ENCODE data around the gene FUT3.

DNA sequence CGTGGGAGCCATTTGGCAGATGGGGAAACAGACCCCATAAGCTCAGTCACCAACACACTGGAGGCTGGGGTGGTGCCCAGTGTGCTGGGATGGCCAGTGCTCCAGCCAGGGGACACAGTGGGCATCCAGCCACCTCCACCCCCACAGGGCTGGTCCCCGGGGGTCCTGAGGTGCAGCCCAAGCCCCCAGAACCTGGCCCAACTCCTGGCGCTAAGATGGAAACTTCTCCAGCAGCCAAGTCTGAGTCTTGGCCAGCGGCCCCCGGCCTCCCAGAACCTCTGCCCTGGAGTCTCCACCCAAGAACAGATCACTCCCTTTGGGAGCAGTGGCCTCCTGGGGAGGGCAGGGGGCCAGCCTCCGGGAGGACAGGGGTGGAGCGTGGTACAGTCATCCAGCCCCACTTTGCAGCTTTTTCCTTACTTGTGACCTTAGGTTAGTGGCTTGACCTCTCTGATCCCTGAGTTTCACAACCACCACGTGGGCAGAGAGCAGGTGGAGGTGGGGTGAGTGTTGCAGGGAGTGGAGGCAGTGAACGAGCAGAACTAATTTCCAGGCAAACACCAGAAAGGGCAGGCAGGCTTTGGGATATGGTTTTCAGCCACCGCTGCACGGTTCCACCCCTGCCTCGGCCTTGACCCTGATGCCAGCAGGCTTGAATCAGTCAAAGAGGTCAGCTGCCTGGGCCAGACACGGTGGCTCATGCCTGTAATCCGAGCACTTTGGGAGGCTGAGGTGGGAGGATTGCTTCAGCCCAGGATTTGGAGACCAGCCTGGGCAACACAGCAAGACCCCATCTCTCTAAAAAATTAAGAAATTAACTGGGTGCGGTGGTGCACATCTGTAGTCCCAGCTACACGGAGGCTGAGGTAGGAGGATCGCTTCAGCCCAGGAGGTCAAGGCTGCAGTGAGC, 50.6 kb downstream of the FUT3 start:
- TF ChIP-seq, protein P1, sequence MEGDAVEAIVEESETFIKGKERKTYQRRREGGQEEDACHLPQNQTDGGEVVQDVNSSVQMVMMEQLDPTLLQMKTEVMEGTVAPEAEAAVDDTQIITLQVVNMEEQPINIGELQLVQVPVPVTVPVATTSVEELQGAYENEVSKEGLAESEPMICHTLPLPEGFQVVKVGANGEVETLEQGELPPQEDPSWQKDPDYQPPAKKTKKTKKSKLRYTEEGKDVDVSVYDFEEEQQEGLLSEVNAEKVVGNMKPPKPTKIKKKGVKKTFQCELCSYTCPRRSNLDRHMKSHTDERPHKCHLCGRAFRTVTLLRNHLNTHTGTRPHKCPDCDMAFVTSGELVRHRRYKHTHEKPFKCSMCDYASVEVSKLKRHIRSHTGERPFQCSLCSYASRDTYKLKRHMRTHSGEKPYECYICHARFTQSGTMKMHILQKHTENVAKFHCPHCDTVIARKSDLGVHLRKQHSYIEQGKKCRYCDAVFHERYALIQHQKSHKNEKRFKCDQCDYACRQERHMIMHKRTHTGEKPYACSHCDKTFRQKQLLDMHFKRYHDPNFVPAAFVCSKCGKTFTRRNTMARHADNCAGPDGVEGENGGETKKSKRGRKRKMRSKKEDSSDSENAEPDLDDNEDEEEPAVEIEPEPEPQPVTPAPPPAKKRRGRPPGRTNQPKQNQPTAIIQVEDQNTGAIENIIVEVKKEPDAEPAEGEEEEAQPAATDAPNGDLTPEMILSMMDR (IDR thresholded peaks at IDR 0.05): no peak
- TF ChIP-seq, protein P2, sequence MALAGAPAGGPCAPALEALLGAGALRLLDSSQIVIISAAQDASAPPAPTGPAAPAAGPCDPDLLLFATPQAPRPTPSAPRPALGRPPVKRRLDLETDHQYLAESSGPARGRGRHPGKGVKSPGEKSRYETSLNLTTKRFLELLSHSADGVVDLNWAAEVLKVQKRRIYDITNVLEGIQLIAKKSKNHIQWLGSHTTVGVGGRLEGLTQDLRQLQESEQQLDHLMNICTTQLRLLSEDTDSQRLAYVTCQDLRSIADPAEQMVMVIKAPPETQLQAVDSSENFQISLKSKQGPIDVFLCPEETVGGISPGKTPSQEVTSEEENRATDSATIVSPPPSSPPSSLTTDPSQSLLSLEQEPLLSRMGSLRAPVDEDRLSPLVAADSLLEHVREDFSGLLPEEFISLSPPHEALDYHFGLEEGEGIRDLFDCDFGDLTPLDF (CRISPR knock-in tag; IDR thresholded peaks at IDR 0.05): no peak
- no peak for TF ChIP-seq TEAD4 (CRISPR knock-in tag; IDR thresholded peaks at IDR 0.05)
- 0 out of 2 replicates have a peak, but pooled peaks have one; percentile 15 for TF ChIP-seq GTF2I (CRISPR knock-in tag; conservative IDR thresholded peaks at IDR 0.05)
- no peak for TF ChIP-seq TEAD1 (CRISPR knock-in tag; IDR thresholded peaks at IDR 0.05)
- TF ChIP-seq, protein P3, sequence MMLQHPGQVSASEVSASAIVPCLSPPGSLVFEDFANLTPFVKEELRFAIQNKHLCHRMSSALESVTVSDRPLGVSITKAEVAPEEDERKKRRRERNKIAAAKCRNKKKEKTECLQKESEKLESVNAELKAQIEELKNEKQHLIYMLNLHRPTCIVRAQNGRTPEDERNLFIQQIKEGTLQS (CRISPR knock-in tag; conservative IDR thresholded peaks at IDR 0.05): no peak
- TF ChIP-seq, protein P4, sequence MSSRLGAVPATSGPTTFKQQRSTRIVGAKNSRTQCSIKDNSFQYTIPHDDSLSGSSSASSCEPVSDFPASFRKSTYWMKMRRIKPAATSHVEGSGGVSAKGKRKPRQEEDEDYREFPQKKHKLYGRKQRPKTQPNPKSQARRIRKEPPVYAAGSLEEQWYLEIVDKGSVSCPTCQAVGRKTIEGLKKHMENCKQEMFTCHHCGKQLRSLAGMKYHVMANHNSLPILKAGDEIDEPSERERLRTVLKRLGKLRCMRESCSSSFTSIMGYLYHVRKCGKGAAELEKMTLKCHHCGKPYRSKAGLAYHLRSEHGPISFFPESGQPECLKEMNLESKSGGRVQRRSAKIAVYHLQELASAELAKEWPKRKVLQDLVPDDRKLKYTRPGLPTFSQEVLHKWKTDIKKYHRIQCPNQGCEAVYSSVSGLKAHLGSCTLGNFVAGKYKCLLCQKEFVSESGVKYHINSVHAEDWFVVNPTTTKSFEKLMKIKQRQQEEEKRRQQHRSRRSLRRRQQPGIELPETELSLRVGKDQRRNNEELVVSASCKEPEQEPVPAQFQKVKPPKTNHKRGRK (CRISPR knock-in tag; IDR thresholded peaks at IDR 0.05; ENCODE audit: borderline replicate concordance): no peak
- TF ChIP-seq, protein P5, sequence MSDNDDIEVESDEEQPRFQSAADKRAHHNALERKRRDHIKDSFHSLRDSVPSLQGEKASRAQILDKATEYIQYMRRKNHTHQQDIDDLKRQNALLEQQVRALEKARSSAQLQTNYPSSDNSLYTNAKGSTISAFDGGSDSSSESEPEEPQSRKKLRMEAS (CRISPR knock-in tag; IDR thresholded peaks at IDR 0.05): no peak
- no peak for TF ChIP-seq NR3C1 (CRISPR knock-in tag; conservative IDR thresholded peaks at IDR 0.05; ENCODE audit: low read depth)
- TF ChIP-seq NR1H2 (CRISPR knock-in tag; IDR thresholded peaks at IDR 0.05): no peak

All from WTC11 (cell line).